GM18951 (cell line): Measurements from ENCODE around the gene HOOK1.
"Not testable (repeated sequence)": the region's sequence is repeated elsewhere in the genome, so short reads cannot be mapped to it uniquely, and the experiment has no call there.

Source experiments
- POLR2A ChIP-seq: IDR thresholded peaks from 4 replicates; pipeline ENCODE4 v1.6.1; 2011; ENCODE audit warnings: mild to moderate bottlenecking; ENCODE audit not compliant: insufficient read length, insufficient read depth; ENCODE audit errors: extremely low read depth
- in situ Hi-C: fragments of 300-500 bp; cut with MboI; formaldehyde crosslinking; loops from one replicate; pipeline ENCODE4 v1.12.0; 2022; ENCODE audit warnings: low sequenced_read_pairs, mixed read lengths, inconsistent platforms; ENCODE audit not compliant: unreplicated experiment

The HOOK1 gene

DNA sequence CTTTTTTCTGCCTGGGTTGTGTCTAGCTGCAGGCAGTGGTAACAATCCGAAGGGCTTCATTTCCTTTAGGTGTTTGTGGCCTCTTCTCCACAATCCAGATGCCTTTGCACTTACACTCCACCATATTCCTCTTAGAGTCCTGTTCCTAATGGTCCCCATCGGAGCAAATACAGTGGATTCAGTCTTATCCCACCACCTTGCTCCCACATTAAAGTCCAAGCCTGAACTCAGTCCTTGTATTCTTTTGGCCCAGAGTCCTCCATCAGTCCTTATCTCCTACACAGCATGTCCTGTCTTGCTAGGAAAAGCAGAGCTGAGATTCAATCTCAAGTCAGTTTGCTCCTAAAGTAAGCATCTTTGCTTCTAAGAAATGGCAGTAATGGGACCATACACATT lies 103.0 kb downstream of the HOOK1 start:
- in situ Hi-C loops, result no loop called here
- no peak for TF ChIP-seq POLR2A

- no peak for TF ChIP-seq POLR2A
- in situ Hi-C loops, result no loop called here
Observed at GRCh38 chr1:59919746-59920145, 105.0 kb downstream of the HOOK1 start.

DNA sequence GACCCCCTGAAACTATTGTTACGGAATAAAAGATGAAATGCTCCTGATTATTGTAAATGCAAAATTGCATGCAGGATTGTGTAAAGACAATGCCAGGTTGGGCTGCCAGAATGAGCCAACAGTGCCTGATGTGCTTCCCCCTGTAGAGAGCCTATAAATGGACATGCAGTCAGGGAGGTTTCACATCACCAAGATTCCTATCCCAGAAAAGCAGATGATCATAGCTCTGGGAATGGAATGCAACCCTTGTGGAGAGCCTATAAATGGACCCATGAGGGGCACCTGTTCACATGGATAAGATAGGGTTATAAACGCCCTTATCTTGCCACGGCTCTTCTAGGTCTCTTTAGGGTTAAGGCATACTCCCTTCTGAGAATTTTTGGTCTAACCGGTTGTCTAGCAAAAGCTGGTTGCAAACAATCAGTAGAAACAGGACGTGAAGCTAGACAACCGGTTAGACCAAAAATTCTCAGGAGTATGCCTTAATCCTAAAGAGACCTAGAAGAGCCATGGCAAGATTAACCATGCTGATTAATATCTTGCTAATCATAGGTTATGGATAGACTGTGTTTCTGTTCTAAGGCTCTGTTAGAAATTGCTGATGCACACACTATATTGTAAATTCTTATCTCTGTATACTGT lies 106.6 kb downstream of the HOOK1 start:
- in situ Hi-C loops, result not testable (repeated sequence)

GRCh38 chr1:59924653-59925052 lies 109.9 kb downstream of the HOOK1 start:
- no peak for TF ChIP-seq POLR2A
- in situ Hi-C loops, result no loop called here
